ENCODE results near the gene C1orf159.

- TF ChIP-seq, protein P1, sequence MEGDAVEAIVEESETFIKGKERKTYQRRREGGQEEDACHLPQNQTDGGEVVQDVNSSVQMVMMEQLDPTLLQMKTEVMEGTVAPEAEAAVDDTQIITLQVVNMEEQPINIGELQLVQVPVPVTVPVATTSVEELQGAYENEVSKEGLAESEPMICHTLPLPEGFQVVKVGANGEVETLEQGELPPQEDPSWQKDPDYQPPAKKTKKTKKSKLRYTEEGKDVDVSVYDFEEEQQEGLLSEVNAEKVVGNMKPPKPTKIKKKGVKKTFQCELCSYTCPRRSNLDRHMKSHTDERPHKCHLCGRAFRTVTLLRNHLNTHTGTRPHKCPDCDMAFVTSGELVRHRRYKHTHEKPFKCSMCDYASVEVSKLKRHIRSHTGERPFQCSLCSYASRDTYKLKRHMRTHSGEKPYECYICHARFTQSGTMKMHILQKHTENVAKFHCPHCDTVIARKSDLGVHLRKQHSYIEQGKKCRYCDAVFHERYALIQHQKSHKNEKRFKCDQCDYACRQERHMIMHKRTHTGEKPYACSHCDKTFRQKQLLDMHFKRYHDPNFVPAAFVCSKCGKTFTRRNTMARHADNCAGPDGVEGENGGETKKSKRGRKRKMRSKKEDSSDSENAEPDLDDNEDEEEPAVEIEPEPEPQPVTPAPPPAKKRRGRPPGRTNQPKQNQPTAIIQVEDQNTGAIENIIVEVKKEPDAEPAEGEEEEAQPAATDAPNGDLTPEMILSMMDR (IDR thresholded peaks at IDR 0.05; ENCODE audit: low read depth, low read length, missing input control), result no peak
- TF ChIP-seq JUND (IDR thresholded peaks at IDR 0.05) (no peak), REST (IDR thresholded peaks at IDR 0.05) (no peak), MAX (IDR thresholded peaks at IDR 0.05) (no peak), RAD21 (IDR thresholded peaks at IDR 0.05) (no peak), EGR1 (IDR thresholded peaks at IDR 0.05; ENCODE audit: low read depth in 2 of 2) (no peak), FOXA1 (IDR thresholded peaks at IDR 0.05) (no peak), RXRA (IDR thresholded peaks at IDR 0.05) (no peak), TAF1 (conservative IDR thresholded peaks at IDR 0.05) (no peak), HNF4G (IDR thresholded peaks at IDR 0.05) (no peak)
- TF ChIP-seq, protein P2, sequence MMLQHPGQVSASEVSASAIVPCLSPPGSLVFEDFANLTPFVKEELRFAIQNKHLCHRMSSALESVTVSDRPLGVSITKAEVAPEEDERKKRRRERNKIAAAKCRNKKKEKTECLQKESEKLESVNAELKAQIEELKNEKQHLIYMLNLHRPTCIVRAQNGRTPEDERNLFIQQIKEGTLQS (IDR thresholded peaks at IDR 0.05), result no peak
Measured at GRCh38 chr1:1120096-1120495, 4.2 kb upstream of the C1orf159 start.

Measured in liver (tissue), 3 donors.